ENCODE measurements around the gene MYO5B.

MYO5B gene

GRCh38 chr18:50199346-50199855 lies 4.5 kb upstream of the MYO5B start:
- CTCF ChIA-PET, result interaction anchor here (0.8 kb wide), 1 partner anchor 156 kb away, joined by 3 read pairs; no protein-coding TSS in a partner anchor
- POLR2A ChIA-PET, result no interaction called here
- Histone ChIP-seq H3K9me3 (ENCODE audit: control extremely low read depth in 1 of 5, control insufficient read depth in 4 of 5, insufficient read depth in 2 of 5, low read depth in 1 of 5, low read length in 4 of 5) (peaks cover 0 to 6% (median 4%) of the 10 kb centered on the region in 5 experiments), H3K4me1 (ENCODE audit: control extremely low read depth in 1 of 4, control insufficient read depth in 4 of 4, insufficient read depth in 4 of 4, low read length in 3 of 4) (peaks cover 0 to 13% (median 9%) of the 10 kb centered on the region in 4 experiments), H3K27ac (ENCODE audit: insufficient read depth in 1 of 2, low read depth in 1 of 2, low read length in 2 of 2, poor library complexity in 1 of 2, severe bottlenecking in 2 of 2) (no peak overlapping the region), H3K4me3 (ENCODE audit: control insufficient read depth in 1 of 7, extremely low read depth in 1 of 7, insufficient read depth in 4 of 7, low read depth in 2 of 7, low read length in 6 of 7) (no peak overlapping the region), H3K27me3 (replicated peaks in 2 of 5; ENCODE audit: control insufficient read depth in 4 of 5, insufficient read depth in 5 of 5, low read length in 4 of 5) (peaks cover 0 to 84% (median 33%) of the 10 kb centered on the region in 5 experiments), H3K36me3 (ENCODE audit: control insufficient read depth in 4 of 4, insufficient read depth in 4 of 4, low read length in 3 of 4) (no peaks in the 10 kb centered on the region)
- WGBS (ENCODE audit: insufficient coverage), result 89% methylated on average over 3 of the region's 5 CpGs
- DNase-seq, result no peak

- peaks cover 11 to 91% (median 43%) of the 10 kb centered on the region in 5 experiments for H3K27me3 ChIP-seq (replicated peaks in 2 of 5; ENCODE audit: control insufficient read depth in 4 of 5, insufficient read depth in 5 of 5, low read length in 4 of 5)
Observed at GRCh38 chr18:50196261-50196660, 1.3 kb upstream of the MYO5B start.

DNA sequence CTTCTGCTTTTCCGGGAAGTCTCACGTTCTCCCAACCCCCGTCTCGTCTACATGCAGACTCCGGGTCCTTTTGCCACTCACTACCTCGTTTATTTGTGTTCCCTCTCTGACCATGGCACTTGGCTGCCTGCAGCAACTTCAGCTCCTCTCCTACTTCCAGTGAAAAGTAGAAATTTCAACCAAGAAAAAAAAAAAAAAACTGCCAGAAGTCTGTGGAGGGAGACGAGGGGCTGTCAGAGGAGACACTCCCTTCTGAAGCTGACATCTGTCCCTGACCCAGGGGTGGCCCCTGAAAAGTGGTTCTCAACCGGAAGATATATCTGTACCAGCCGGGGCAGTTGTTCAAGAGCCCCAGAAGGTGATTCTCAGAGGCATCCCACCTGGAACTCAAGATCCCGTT lies 742 bp upstream of the MYO5B start:
- Histone ChIP-seq H3K9me3 (ENCODE audit: control extremely low read depth in 1 of 5, control insufficient read depth in 4 of 5, insufficient read depth in 2 of 5, low read depth in 1 of 5, low read length in 4 of 5) (peaks cover 0 to 6% (median under 1%) of the 10 kb centered on the region in 5 experiments), H3K36me3 (ENCODE audit: control insufficient read depth in 4 of 4, insufficient read depth in 4 of 4, low read length in 3 of 4) (no peaks in the 10 kb centered on the region), H3K4me3 (ENCODE audit: control insufficient read depth in 1 of 7, extremely low read depth in 1 of 7, insufficient read depth in 4 of 7, low read depth in 2 of 7, low read length in 6 of 7) (peak overlapping the region in 1 of 7 experiments; percentile 70), H3K27me3 (replicated peaks in 2 of 5; ENCODE audit: control insufficient read depth in 4 of 5, insufficient read depth in 5 of 5, low read length in 4 of 5) (peaks cover 11 to 92% (median 49%) of the 10 kb centered on the region in 5 experiments), H3K27ac (ENCODE audit: insufficient read depth in 1 of 2, low read depth in 1 of 2, low read length in 2 of 2, poor library complexity in 1 of 2, severe bottlenecking in 2 of 2) (no peak overlapping the region), H3K4me1 (ENCODE audit: control extremely low read depth in 1 of 4, control insufficient read depth in 4 of 4, insufficient read depth in 4 of 4, low read length in 3 of 4) (peaks cover 0 to 19% (median 11%) of the 10 kb centered on the region in 4 experiments)
- POLR2A ChIA-PET, result no interaction called here
- no peak for DNase-seq
- 36% methylated on average over 10 of the region's 10 CpGs for WGBS (ENCODE audit: insufficient coverage)
- CTCF ChIA-PET, result interaction anchor here (0.6 to 1.5 kb wide), 2 partner anchors 9 to 153 kb away, joined by 4 read pairs; no protein-coding TSS in a partner anchor

More at GRCh38 chr18:50196261-50196660, 1.3 kb upstream of the MYO5B start:
- H3K4me3 ChIP-seq (ENCODE audit: control insufficient read depth in 1 of 7, extremely low read depth in 1 of 7, insufficient read depth in 4 of 7, low read depth in 2 of 7, low read length in 6 of 7), result no peak overlapping the region
- peaks cover 0 to 19% (median 11%) of the 10 kb centered on the region in 4 experiments for H3K4me1 ChIP-seq (ENCODE audit: control extremely low read depth in 1 of 4, control insufficient read depth in 4 of 4, insufficient read depth in 4 of 4, low read length in 3 of 4)
- 97% methylated on average over 3 of the region's 3 CpGs for WGBS (ENCODE audit: insufficient coverage)
- H3K9me3 ChIP-seq (ENCODE audit: control extremely low read depth in 1 of 5, control insufficient read depth in 4 of 5, insufficient read depth in 2 of 5, low read depth in 1 of 5, low read length in 4 of 5), result peaks cover 0 to 6% (median 4%) of the 10 kb centered on the region in 5 experiments
- no peak for DNase-seq
- POLR2A ChIA-PET, result no interaction called here
- CTCF ChIA-PET, result interaction anchor here (1.2 to 1.5 kb wide), 2 partner anchors 9 to 10 kb away, joined by 3 to 4 read pairs; no protein-coding TSS in a partner anchor
- H3K27ac ChIP-seq (ENCODE audit: insufficient read depth in 1 of 2, low read depth in 1 of 2, low read length in 2 of 2, poor library complexity in 1 of 2, severe bottlenecking in 2 of 2), result no peak overlapping the region
- no peaks in the 10 kb centered on the region for H3K36me3 ChIP-seq (ENCODE audit: control insufficient read depth in 4 of 4, insufficient read depth in 4 of 4, low read length in 3 of 4)

- Histone ChIP-seq H3K36me3 (ENCODE audit: control insufficient read depth in 4 of 4, insufficient read depth in 4 of 4, low read length in 3 of 4) (no peaks in the 10 kb centered on the region), H3K27me3 (replicated peaks in 2 of 5; ENCODE audit: control insufficient read depth in 4 of 5, insufficient read depth in 5 of 5, low read length in 4 of 5) (peaks cover 15 to 93% (median 46%) of the 10 kb centered on the region in 5 experiments), H3K27ac (ENCODE audit: insufficient read depth in 1 of 2, low read depth in 1 of 2, low read length in 2 of 2, poor library complexity in 1 of 2, severe bottlenecking in 2 of 2) (no peak overlapping the region), H3K9me3 (ENCODE audit: control extremely low read depth in 1 of 5, control insufficient read depth in 4 of 5, insufficient read depth in 2 of 5, low read depth in 1 of 5, low read length in 4 of 5) (peaks cover 0 to 6% (median 0%) of the 10 kb centered on the region in 5 experiments), H3K4me3 (ENCODE audit: control insufficient read depth in 1 of 7, extremely low read depth in 1 of 7, insufficient read depth in 4 of 7, low read depth in 2 of 7, low read length in 6 of 7) (peak overlapping the region in 5 of 7 experiments; percentile 48 to 71 (median 70)), H3K4me1 (ENCODE audit: control extremely low read depth in 1 of 4, control insufficient read depth in 4 of 4, insufficient read depth in 4 of 4, low read length in 3 of 4) (peaks cover 0 to 19% (median 11%) of the 10 kb centered on the region in 4 experiments)
- DNase-seq, result peak in 2 of 3 donors; percentile 11 to 17
- ChIA-PET POLR2A (no interaction called here), CTCF (no interaction called here)
- WGBS (ENCODE audit: insufficient coverage), result 1% methylated on average over 49 of the region's 68 CpGs
Observed at GRCh38 chr18:50193796-50194630, 934 bp downstream of the MYO5B start.

DNA sequence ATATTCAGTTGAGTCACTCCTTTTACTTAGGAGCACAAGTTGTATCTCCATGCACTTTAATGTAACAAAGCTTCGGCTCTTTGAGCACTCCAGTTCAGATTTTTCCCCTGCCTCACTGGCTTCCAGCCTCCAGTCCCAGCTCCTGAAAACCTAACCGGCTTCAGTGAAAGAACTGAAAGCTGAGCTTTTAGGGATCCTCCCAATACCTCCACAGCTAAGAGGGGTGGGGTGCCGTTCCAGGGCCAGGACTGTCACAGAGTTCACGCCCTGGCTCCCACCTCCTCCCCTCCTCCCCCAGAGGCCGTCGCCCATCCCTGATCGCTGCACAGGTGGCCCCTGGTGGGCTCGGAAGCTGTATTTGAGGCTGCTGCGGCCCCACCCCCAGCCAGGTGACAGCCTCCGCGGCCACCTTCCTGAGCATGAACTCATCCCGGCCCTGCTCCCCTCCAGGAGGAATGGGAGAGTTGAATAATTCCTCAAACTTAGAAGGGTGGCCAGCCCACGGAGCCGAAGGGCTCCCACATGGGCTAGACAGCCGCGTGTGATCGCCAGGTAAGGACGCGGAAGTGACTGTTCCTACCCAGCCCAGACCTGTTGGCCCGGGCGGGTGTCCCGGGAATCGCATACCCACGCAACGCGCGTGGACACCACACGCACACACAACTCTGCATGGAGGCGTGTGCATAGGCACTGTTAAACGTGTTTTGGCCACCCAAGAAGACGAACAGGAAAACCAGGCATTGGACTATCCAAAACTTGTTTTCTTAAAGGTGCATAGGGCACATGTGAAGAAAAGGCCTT lies 1.8 kb downstream of the MYO5B start:
- ChIA-PET POLR2A (no interaction called here), CTCF (no interaction called here)
- 13% methylated on average over 26 of the region's 31 CpGs for WGBS (ENCODE audit: insufficient coverage)
- H3K9me3 ChIP-seq (ENCODE audit: control extremely low read depth in 1 of 5, control insufficient read depth in 4 of 5, insufficient read depth in 2 of 5, low read depth in 1 of 5, low read length in 4 of 5), result peaks cover 0 to 6% (median 0%) of the 10 kb centered on the region in 5 experiments
- peaks cover 0 to 19% (median 11%) of the 10 kb centered on the region in 4 experiments for H3K4me1 ChIP-seq (ENCODE audit: control extremely low read depth in 1 of 4, control insufficient read depth in 4 of 4, insufficient read depth in 4 of 4, low read length in 3 of 4)
- H3K4me3 ChIP-seq (ENCODE audit: control insufficient read depth in 1 of 7, extremely low read depth in 1 of 7, insufficient read depth in 4 of 7, low read depth in 2 of 7, low read length in 6 of 7), result peak overlapping the region in 2 of 7 experiments; percentile 15 to 70
- no peaks in the 10 kb centered on the region for H3K36me3 ChIP-seq (ENCODE audit: control insufficient read depth in 4 of 4, insufficient read depth in 4 of 4, low read length in 3 of 4)
- DNase-seq, result no peak
- H3K27ac ChIP-seq (ENCODE audit: insufficient read depth in 1 of 2, low read depth in 1 of 2, low read length in 2 of 2, poor library complexity in 1 of 2, severe bottlenecking in 2 of 2), result no peak overlapping the region
- peaks cover 15 to 92% (median 46%) of the 10 kb centered on the region in 5 experiments for H3K27me3 ChIP-seq (replicated peaks in 2 of 5; ENCODE audit: control insufficient read depth in 4 of 5, insufficient read depth in 5 of 5, low read length in 4 of 5)

- Histone ChIP-seq H3K9me3 (ENCODE audit: control extremely low read depth in 1 of 5, control insufficient read depth in 4 of 5, insufficient read depth in 2 of 5, low read depth in 1 of 5, low read length in 4 of 5) (peaks cover 0 to 5% (median 0%) of the 10 kb centered on the region in 5 experiments), H3K27ac (ENCODE audit: insufficient read depth in 1 of 2, low read depth in 1 of 2, low read length in 2 of 2, poor library complexity in 1 of 2, severe bottlenecking in 2 of 2) (no peak overlapping the region), H3K27me3 (replicated peaks in 2 of 5; ENCODE audit: control insufficient read depth in 4 of 5, insufficient read depth in 5 of 5, low read length in 4 of 5) (peaks cover 16 to 82% (median 40%) of the 10 kb centered on the region in 5 experiments), H3K4me1 (ENCODE audit: control extremely low read depth in 1 of 4, control insufficient read depth in 4 of 4, insufficient read depth in 4 of 4, low read length in 3 of 4) (peaks cover 0 to 19% (median 11%) of the 10 kb centered on the region in 4 experiments), H3K4me3 (ENCODE audit: control insufficient read depth in 1 of 7, extremely low read depth in 1 of 7, insufficient read depth in 4 of 7, low read depth in 2 of 7, low read length in 6 of 7) (no peak overlapping the region), H3K36me3 (ENCODE audit: control insufficient read depth in 4 of 4, insufficient read depth in 4 of 4, low read length in 3 of 4) (no peaks in the 10 kb centered on the region)
- POLR2A ChIA-PET, result no interaction called here
- CTCF ChIA-PET, result interaction anchor here (1.1 kb wide), 1 partner anchor 10 kb away, joined by 3 read pairs; no protein-coding TSS in a partner anchor
- WGBS (ENCODE audit: insufficient coverage), result no CpG with 5 or more reads among the region's 1 CpG
- no peak for DNase-seq
Observed at GRCh38 chr18:50190926-50191325, 4.0 kb downstream of the MYO5B start.
